Caco-2 (cell line): ENCODE data around the gene PDIA2. TPM values are rescaled to one million over a fixed set of nuclear protein-coding genes. Genes with fewer than 3 reads are reported as not detected.

Experiments used
- BruUV-seq: library from RNA; stranded (reverse); fragments of 400-500 nt; replicated peaks from 2 replicates; lab custom pipeline; 2021; lab: Mats Ljungman, UMichigan
- CTCF ChIA-PET: fragments of 300-600 bp; sonication (Branson Sonifier 250); formaldehyde crosslinking; loops from one replicate; lab custom pipeline; 2022; ENCODE audit warnings: antibody characterized with exemption; lab: Charles Lee
- POLR2A ChIA-PET: fragments of 300-600 bp; sonication (Branson Sonifier 250); formaldehyde crosslinking; loops from one replicate; lab custom pipeline; 2022; ENCODE audit warnings: antibody characterized with exemption; lab: Charles Lee
- DNase-seq, 2 experiments: peaks; one replicate each; pipeline versions ENCODE4 v3.0.0 to v3.0.0-alpha.2; 2020 to 2022
- H3K27me3 ChIP-seq: replicated peaks from 2 replicates; pipeline ENCODE4 v1.6.0; 2011; ENCODE audit warnings: low read length; ENCODE audit not compliant: control insufficient read depth, insufficient read depth
- H3K36me3 ChIP-seq: 2 replicates; pipeline ENCODE4 v1.5.1; 2011; ENCODE audit warnings: low read length; ENCODE audit not compliant: control insufficient read depth, insufficient read depth
- H3K4me1 ChIP-seq: fragments of 250-450 bp; sonication (Bioruptor Pico); 2 replicates; pipeline ENCODE4 v1.5.1; 2020; ENCODE audit warnings: mild to moderate bottlenecking
- H3K4me3 ChIP-seq: 2 replicates; pipeline ENCODE4 v1.5.1; 2011; ENCODE audit warnings: low read depth, mild to moderate bottlenecking, control low read depth, low read length
- H3K9me3 ChIP-seq: fragments of 250-450 bp; sonication (Bioruptor Pico); 2 replicates; pipeline ENCODE4 v1.5.1; 2020; ENCODE audit warnings: mild to moderate bottlenecking, moderate library complexity
- H3K27ac Mint-ChIP-seq: one replicate; pipeline ENCODE4 v1.8.0; 2022; ENCODE audit warnings: mixed read lengths; ENCODE audit not compliant: unreplicated experiment
- H3K27me3 Mint-ChIP-seq: one replicate; pipeline ENCODE4 v1.8.0; 2022; ENCODE audit warnings: mixed read lengths; ENCODE audit not compliant: insufficient read depth, unreplicated experiment
- H3K36me3 Mint-ChIP-seq: one replicate; pipeline ENCODE4 v1.8.0; 2022; ENCODE audit warnings: mild to moderate bottlenecking, mixed read lengths; ENCODE audit not compliant: insufficient read depth, unreplicated experiment
- H3K4me1 Mint-ChIP-seq: one replicate; pipeline ENCODE4 v1.8.0; 2022; ENCODE audit warnings: low read depth, mixed read lengths; ENCODE audit not compliant: unreplicated experiment
- H3K4me3 Mint-ChIP-seq: one replicate; pipeline ENCODE4 v1.8.0; 2022; ENCODE audit warnings: mild to moderate bottlenecking, moderate library complexity, mixed read lengths; ENCODE audit not compliant: unreplicated experiment
- H3K9me3 Mint-ChIP-seq: one replicate; pipeline ENCODE4 v1.8.0; 2022; ENCODE audit warnings: mixed read lengths; ENCODE audit not compliant: unreplicated experiment
- CTCF ChIP-seq, 2 experiments: fragments of 200-600 bp in 1 of 2; IDR thresholded peaks; 1 replicate in 1 of 2; 2 replicates in 1 of 2; pipeline versions ENCODE4 v1.5.1 to v1.8.0; 2011 to 2022; ENCODE audit warnings: antibody characterized with exemption in 1 of 2, control low read depth in 1 of 2, inconsistent platforms in 1 of 2, low read depth in 1 of 2, low read length in 1 of 2, mild to moderate bottlenecking in 1 of 2, moderate library complexity in 1 of 2; ENCODE audit not compliant: insufficient read depth in 1 of 2, severe bottlenecking in 1 of 2, unreplicated experiment in 1 of 2
- intact Hi-C: fragments of 100-400 bp; cut with micrococcal nuclease; formaldehyde crosslinking; loops from one replicate; pipeline ENCODE4 v1.10.0; 2022; ENCODE audit not compliant: unreplicated experiment
- total RNA-seq: library from RNA; stranded (reverse); gene quantifications from 2 replicates; pipeline ENCODE4 v1.2.3, GENCODE V29; 2022

Gene PDIA2
- total RNA-seq, 1 experiment from 2014 or later: 0.41 TPM

GRCh38 chr16:243348-243747 is 39.6 kb upstream of the PDIA2 start:
- Mint-ChIP-seq H3K9me3 (no peaks in the 10 kb centered on the region), H3K27me3 (no peaks in the 10 kb centered on the region), H3K4me3 (no peak overlapping the region), H3K36me3 (no peaks in the 10 kb centered on the region), H3K4me1 (no peaks in the 10 kb centered on the region), H3K27ac (no peak overlapping the region)
- no peak overlapping the region for H3K4me3 ChIP-seq
- no peaks in the 10 kb centered on the region for H3K27me3 ChIP-seq
- ChIA-PET CTCF (no interaction called here), POLR2A (no interaction called here)
- no peak for DNase-seq
- TF ChIP-seq CTCF (IDR thresholded peaks at IDR 0.05; ENCODE audit: insufficient read depth in 1 of 2, low read depth in 1 of 2, low read length in 1 of 2, severe bottlenecking in 1 of 2, unreplicated experiment in 1 of 2): no peak
- no peaks in the 10 kb centered on the region for H3K4me1 ChIP-seq
- intact Hi-C loops: no loop called here
- no peaks in the 10 kb centered on the region for H3K9me3 ChIP-seq
- no peaks in the 10 kb centered on the region for H3K36me3 ChIP-seq
- no TSS peak for BruUV-seq

- no peak for DNase-seq
- no peak for TF ChIP-seq CTCF (IDR thresholded peaks at IDR 0.05; ENCODE audit: insufficient read depth in 1 of 2, low read depth in 1 of 2, low read length in 1 of 2, severe bottlenecking in 1 of 2, unreplicated experiment in 1 of 2)
- Mint-ChIP-seq H3K36me3 (peaks cover under 1% of the 10 kb centered on the region), H3K9me3 (no peaks in the 10 kb centered on the region), H3K4me1 (no peaks in the 10 kb centered on the region), H3K27ac (no peak overlapping the region), H3K4me3 (no peak overlapping the region), H3K27me3 (no peaks in the 10 kb centered on the region)
- BruUV-seq: no TSS peak
- Histone ChIP-seq H3K9me3 (no peaks in the 10 kb centered on the region), H3K36me3 (no peaks in the 10 kb centered on the region), H3K4me3 (no peak overlapping the region), H3K27me3 (no peaks in the 10 kb centered on the region), H3K4me1 (0 out of 2 replicates have a peak, but pooled peaks cover 4% of the 10 kb centered on the region)
- intact Hi-C loops: no loop called here
- ChIA-PET POLR2A (no interaction called here), CTCF (no interaction called here)
Measured at GRCh38 chr16:245105-245504, 37.9 kb upstream of the PDIA2 start.

GRCh38 chr16:247027-247426 is 35.9 kb upstream of the PDIA2 start:
- Histone ChIP-seq H3K9me3 (no peaks in the 10 kb centered on the region), H3K4me1 (0 out of 2 replicates have a peak, but pooled peaks cover 4% of the 10 kb centered on the region), H3K27me3 (no peaks in the 10 kb centered on the region), H3K4me3 (no peak overlapping the region), H3K36me3 (no peaks in the 10 kb centered on the region)
- no peak for TF ChIP-seq CTCF (IDR thresholded peaks at IDR 0.05; ENCODE audit: insufficient read depth in 1 of 2, low read depth in 1 of 2, low read length in 1 of 2, severe bottlenecking in 1 of 2, unreplicated experiment in 1 of 2)
- Mint-ChIP-seq H3K9me3 (no peaks in the 10 kb centered on the region), H3K4me1 (peaks cover 7% of the 10 kb centered on the region), H3K27ac (no peak overlapping the region), H3K36me3 (peaks cover 12% of the 10 kb centered on the region), H3K27me3 (no peaks in the 10 kb centered on the region), H3K4me3 (no peak overlapping the region)
- intact Hi-C loops: no loop called here
- ChIA-PET POLR2A (no interaction called here), CTCF (no interaction called here)
- BruUV-seq: no TSS peak
- DNase-seq: no peak
